Endothelial cell of umbilical vein (primary cell): ENCODE results near the gene TM9SF2. TPM values are rescaled to one million over a fixed set of nuclear protein-coding genes. Genes with fewer than 3 reads are reported as not detected.

Experiments used
- BruUV-seq: library from RNA; stranded (reverse); fragments of 400-500 nt; replicated peaks from 2 replicates; lab custom pipeline; 2021; lab: Mats Ljungman, UMichigan
- CTCF ChIA-PET: fragments of 300-600, 350-600 bp; sonication (Branson Sonifier 250); formaldehyde crosslinking; loops from one replicate; lab custom pipeline; 2021; ENCODE audit warnings: antibody characterized with exemption, inconsistent platforms; lab: Charles Lee
- POLR2A ChIA-PET: fragments of 300-600, 350-600 bp; sonication (Branson Sonifier 250); formaldehyde crosslinking; loops from one replicate; lab custom pipeline; 2021; ENCODE audit warnings: antibody characterized with exemption, inconsistent platforms; lab: Charles Lee
- DNase-seq: peaks from one replicate; pipeline ENCODE4 v3.0.0-alpha.2; 2011; ENCODE audit warnings: low read depth, low spot score
- FAIRE-seq: peaks from 2 replicates; lab custom pipeline; 2011; peaks lifted over from hg19 to GRCh38; lab: Jason Lieb, UNC
- H2AFZ ChIP-seq: 2 replicates; pipeline ENCODE4 v1.6.0; 2012; ENCODE audit warnings: low read depth, low read length, control low read depth, inconsistent platforms
- H3K27ac ChIP-seq: 2 replicates; pipeline ENCODE4 v1.5.1; 2011; ENCODE audit warnings: low read depth, mild to moderate bottlenecking, control low read depth, low read length, moderate library complexity; ENCODE audit not compliant: insufficient read depth
- H3K27me3 ChIP-seq, 2 experiments: 2 replicates each; pipeline versions ENCODE4 v1.6.0 to v1.6.1; 2011; ENCODE audit warnings: low read length in 2 of 2, mixed read lengths in 1 of 2; ENCODE audit not compliant: control insufficient read depth in 2 of 2, insufficient read depth in 2 of 2
- H3K36me3 ChIP-seq, 2 experiments: 2 replicates in 1 of 2; 3 replicates in 1 of 2; pipeline ENCODE4 v1.5.1; 2011; ENCODE audit warnings: low read length in 2 of 2, mild to moderate bottlenecking in 1 of 2, moderate library complexity in 1 of 2; ENCODE audit not compliant: control insufficient read depth in 2 of 2, insufficient read depth in 2 of 2; ENCODE audit errors: extremely low read depth in 1 of 2
- H3K4me1 ChIP-seq: 3 replicates; pipeline ENCODE4 v1.5.1; 2011; ENCODE audit warnings: mild to moderate bottlenecking, low read length; ENCODE audit not compliant: control insufficient read depth, insufficient read depth; ENCODE audit errors: extremely low read depth
- H3K4me2 ChIP-seq: 2 replicates; pipeline ENCODE4 v1.6.1; 2011; ENCODE audit warnings: low read length, control low read depth, mixed read lengths; ENCODE audit not compliant: insufficient read depth
- H3K4me3 ChIP-seq, 3 experiments: fragments of 200-600 bp in 1 of 3; sonication (generic), shearing (Covaris generic) in 1 of 3; replicated peaks in 1 of 3; 2 replicates each; pipeline ENCODE4 v1.5.1; 2011 to 2016; ENCODE audit warnings: control low read depth in 3 of 3, low read length in 3 of 3, mild to moderate bottlenecking in 2 of 3, inconsistent platforms in 1 of 3, low read depth in 1 of 3, moderate library complexity in 1 of 3; ENCODE audit not compliant: insufficient read depth in 1 of 3
- H3K79me2 ChIP-seq: 2 replicates; pipeline ENCODE4 v1.6.0; 2012; ENCODE audit warnings: low read length, inconsistent platforms; ENCODE audit not compliant: control insufficient read depth, insufficient read depth
- H3K9ac ChIP-seq: replicated peaks from 2 replicates; pipeline ENCODE3; 2011; ENCODE audit warnings: low read length, control low read depth; ENCODE audit not compliant: insufficient read depth; ENCODE audit errors: extremely low read depth
- H3K9me1 ChIP-seq: replicated peaks from 3 replicates; pipeline ENCODE4 v1.6.0; 2011; ENCODE audit warnings: mild to moderate bottlenecking, low read length; ENCODE audit not compliant: control insufficient read depth, insufficient read depth; ENCODE audit errors: extremely low read depth
- H3K9me3 ChIP-seq: replicated peaks from 2 replicates; pipeline ENCODE4 v1.5.1; 2012; ENCODE audit warnings: low read length, inconsistent platforms; ENCODE audit not compliant: control insufficient read depth, insufficient read depth
- H4K20me1 ChIP-seq: replicated peaks from 2 replicates; pipeline ENCODE3; 2011; ENCODE audit warnings: mild to moderate bottlenecking, low read length; ENCODE audit not compliant: control insufficient read depth, insufficient read depth; ENCODE audit errors: extremely low read depth
- CTCF ChIP-seq, 2 donors: IDR thresholded peaks; 1 replicate in 1 of 2; 2 replicates in 1 of 2; pipeline ENCODE4 v1.5.1; 2011; ENCODE audit warnings: low read length in 2 of 2, mild to moderate bottlenecking in 2 of 2, moderate library complexity in 2 of 2, control low read depth in 1 of 2, inconsistent platforms in 1 of 2, low read depth in 1 of 2; ENCODE audit not compliant: insufficient read depth in 1 of 2; ENCODE audit errors: extremely low read depth in 1 of 2
- EZH2 ChIP-seq: IDR thresholded peaks from 2 replicates; pipeline ENCODE4 v1.6.1; 2012; ENCODE audit warnings: borderline replicate concordance, low read depth, mild to moderate bottlenecking, moderate library complexity, low read length, inconsistent platforms; ENCODE audit not compliant: severe bottlenecking
- FOS ChIP-seq: IDR thresholded peaks from 2 replicates; pipeline ENCODE4 v1.6.1; 2011; ENCODE audit warnings: mild to moderate bottlenecking, low read length, moderate library complexity, borderline replicate concordance; ENCODE audit not compliant: insufficient read depth
- GATA2 ChIP-seq: IDR thresholded peaks from 2 replicates; pipeline ENCODE4 v1.7.0; 2011; ENCODE audit warnings: low read depth, mild to moderate bottlenecking, moderate library complexity, mixed read lengths, low read length; ENCODE audit not compliant: insufficient read length, insufficient read depth
- JUN ChIP-seq: IDR thresholded peaks from 2 replicates; pipeline ENCODE4 v1.6.1; 2011; ENCODE audit warnings: borderline replicate concordance, low read depth; ENCODE audit not compliant: insufficient read length, insufficient read depth
- MAX ChIP-seq: IDR thresholded peaks from 2 replicates; pipeline ENCODE4 v1.6.1; 2011; ENCODE audit not compliant: insufficient read depth, insufficient read length
- MYC ChIP-seq: IDR thresholded peaks from one replicate; pipeline ENCODE4 v1.6.1; 2011; ENCODE audit warnings: mild to moderate bottlenecking, low read depth, low read length
- POLR2A ChIP-seq: IDR thresholded peaks from 2 replicates; pipeline ENCODE4 v1.6.1; 2012; ENCODE audit warnings: low read depth, mild to moderate bottlenecking, control low read depth, low read length
- POLR2AphosphoS5 ChIP-seq: IDR thresholded peaks from 2 replicates; pipeline ENCODE4 v1.6.1; 2012; ENCODE audit warnings: low read depth, mild to moderate bottlenecking, control low read depth, low read length, moderate library complexity; ENCODE audit not compliant: insufficient read depth
- dilution Hi-C: fragments of 300-500 bp; cut with MboI; formaldehyde crosslinking; loops from one replicate; pipeline ENCODE4 v1.15.0; 2019; ENCODE audit warnings: low sequenced_read_pairs; ENCODE audit not compliant: extremely low pct_ligation_motif_present
- intact Hi-C: fragments of 100-400 bp; cut with micrococcal nuclease; formaldehyde crosslinking; loops from one replicate; pipeline ENCODE4 v1.10.0; 2022
- polyA plus RNA-seq, 4 experiments: library from polyadenylated mRNA; depleted of rRNA in 3 of 4; stranded (reverse) in 3 of 4; unstranded in 1 of 4; fragments of >200 nt; gene quantifications; 2 replicates each; pipeline versions ENCODE4 v1.2.1 to v1.2.3, GENCODE V29; 2011 to 2012; ENCODE audit warnings: missing spikeins in 1 of 4
- total RNA-seq: library from RNA; stranded (reverse); gene quantifications from 2 replicates; pipeline ENCODE4 v1.2.3, GENCODE V29; 2021

Gene TM9SF2
- total and polyA plus RNA-seq, 2 donors (not counting 3 experiments of a cell fraction or from before 2014, with no cell fraction given) = 76.0 to 90.0 TPM

GRCh38 chr13:99558570-99559180 lies 57.4 kb downstream of the TM9SF2 start:
- CTCF ChIA-PET = interaction anchor here (0.7 to 1.9 kb wide), 5 partner anchors 16 to 289 kb away, joined by 3 to 12 read pairs (median 3); no protein-coding TSS in a partner anchor

GRCh38 chr13:99559560-99559959 lies 58.3 kb downstream of the TM9SF2 start:
- Histone ChIP-seq H3K36me3 (peaks cover 0 to 2% of the 10 kb centered on the region in 2 experiments), H3K27me3 (no peaks in the 10 kb centered on the region), H2AFZ (no peak overlapping the region), H3K4me3 (no peak overlapping the region), H3K79me2 (no peaks in the 10 kb centered on the region), H4K20me1 (no peaks in the 10 kb centered on the region), H3K9me1 (no peaks in the 10 kb centered on the region), H3K9ac (no peak overlapping the region), H3K4me2 (no peak overlapping the region), H3K4me1 (no peaks in the 10 kb centered on the region), H3K9me3 (no peaks in the 10 kb centered on the region), H3K27ac (no peak overlapping the region)
- POLR2A ChIA-PET = no interaction called here
- TF ChIP-seq MAX (no peak), FOS (no peak), MYC (no peak), GATA2 (no peak), POLR2A (no peak), EZH2 (no peak), JUN (no peak), CTCF (IDR thresholded peaks at IDR 0.05; ENCODE audit: extremely low read depth in 1 of 2, insufficient read depth in 1 of 2, low read depth in 1 of 2, low read length in 2 of 2) (no peak), POLR2AphosphoS5 (no peak)
- no TSS peak for BruUV-seq
- DNase-seq (no peak), FAIRE-seq (no peak)
- CTCF ChIA-PET = interaction anchor here (1.2 to 1.9 kb wide), 2 partner anchors 17 to 19 kb away, joined by 4 to 12 read pairs; no protein-coding TSS in a partner anchor
- dilution Hi-C loops (no loop called here), intact Hi-C loops (no loop called here)

More at GRCh38 chr13:99558570-99559180, 57.4 kb downstream of the TM9SF2 start:
- intact Hi-C loops (no loop called here), dilution Hi-C loops (no loop called here)
- no peak for DNase-seq
- Histone ChIP-seq H3K27me3 (no peaks in the 10 kb centered on the region), H3K4me2 (no peak overlapping the region), H2AFZ (no peak overlapping the region), H3K27ac (no peak overlapping the region), H3K79me2 (no peaks in the 10 kb centered on the region), H3K36me3 (peaks cover 0 to 2% of the 10 kb centered on the region in 2 experiments), H3K9me1 (no peaks in the 10 kb centered on the region), H3K4me1 (no peaks in the 10 kb centered on the region), H3K4me3 (no peak overlapping the region), H4K20me1 (no peaks in the 10 kb centered on the region), H3K9me3 (no peaks in the 10 kb centered on the region), H3K9ac (no peak overlapping the region)
- POLR2A ChIA-PET = no interaction called here
- no peak for TF ChIP-seq JUN
- TF ChIP-seq POLR2AphosphoS5 = no peak
- no peak for TF ChIP-seq GATA2
- TF ChIP-seq EZH2 = no peak
- no peak for TF ChIP-seq POLR2A
- no peak for TF ChIP-seq FOS
- no peak for FAIRE-seq
- BruUV-seq = no TSS peak
